ENCODE results near the gene TCL1B. TPM values are rescaled to one million over a fixed set of nuclear protein-coding genes. Genes with fewer than 3 reads are reported as not detected.

The TCL1B gene
- polyA plus RNA-seq (ENCODE audit: insufficient read length in 4 of 4): under 1 TPM; 0.32 to 0.58 (median 0.49) TPM

DNA sequence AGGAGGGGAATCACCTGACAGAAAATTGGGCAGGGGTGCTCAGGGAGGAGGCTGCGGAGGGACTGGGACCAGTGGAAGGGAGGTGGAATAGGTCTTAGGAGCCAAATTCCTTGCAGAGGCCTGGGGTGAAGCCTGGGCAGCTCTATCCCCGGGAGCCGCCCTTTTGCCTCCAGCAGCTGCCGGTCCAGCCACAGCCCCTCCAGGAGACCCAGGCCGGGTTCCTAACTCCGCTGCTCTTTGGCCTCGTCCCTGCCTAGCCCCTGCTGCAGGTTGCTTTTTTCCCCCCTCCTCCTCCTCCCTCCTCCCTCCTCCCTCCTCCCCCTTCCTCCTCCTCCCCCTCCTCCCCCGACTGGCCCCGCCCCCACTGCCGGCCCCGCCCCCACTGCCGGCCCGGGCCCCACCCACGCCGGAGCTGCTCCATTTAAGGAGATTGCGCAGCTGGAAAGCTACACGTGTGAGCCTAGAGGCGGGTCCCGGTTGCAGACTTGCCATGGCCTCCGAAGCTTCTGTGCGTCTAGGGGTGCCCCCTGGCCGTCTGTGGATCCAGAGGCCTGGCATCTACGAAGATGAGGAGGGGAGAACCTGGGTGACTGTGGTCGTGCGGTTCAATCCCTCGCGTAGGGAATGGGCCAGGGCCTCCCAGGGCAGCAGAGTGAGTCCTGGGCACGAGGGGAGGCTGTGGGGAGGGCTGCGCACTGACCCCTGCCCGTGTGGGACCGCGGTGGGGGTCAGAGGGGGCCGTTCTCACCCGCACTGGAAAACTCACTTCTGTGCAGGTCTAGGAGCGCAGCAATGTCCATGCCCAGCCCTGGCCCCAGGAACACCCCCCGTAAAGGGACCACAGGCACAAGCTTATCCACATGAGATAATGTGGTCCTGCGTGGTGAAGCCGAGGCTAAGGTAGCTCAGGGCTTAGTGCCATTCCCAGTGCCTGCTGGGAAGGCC, at the start of gene TCL1B:
TSS of gene TCL1B (plus strand) at position 449 of the 945 bp plus-strand sequence. CDS start at position 491, 42 bp downstream.
- DNase-seq (ENCODE audit: low read depth in 4 of 4, low spot score in 2 of 4): no peak

- no peak for DNase-seq (ENCODE audit: low read depth in 4 of 4, low spot score in 2 of 4)
These were observed 41.2 kb upstream of the TCL1B start for GRCh38 chr14:95644981-95645380.

DNA sequence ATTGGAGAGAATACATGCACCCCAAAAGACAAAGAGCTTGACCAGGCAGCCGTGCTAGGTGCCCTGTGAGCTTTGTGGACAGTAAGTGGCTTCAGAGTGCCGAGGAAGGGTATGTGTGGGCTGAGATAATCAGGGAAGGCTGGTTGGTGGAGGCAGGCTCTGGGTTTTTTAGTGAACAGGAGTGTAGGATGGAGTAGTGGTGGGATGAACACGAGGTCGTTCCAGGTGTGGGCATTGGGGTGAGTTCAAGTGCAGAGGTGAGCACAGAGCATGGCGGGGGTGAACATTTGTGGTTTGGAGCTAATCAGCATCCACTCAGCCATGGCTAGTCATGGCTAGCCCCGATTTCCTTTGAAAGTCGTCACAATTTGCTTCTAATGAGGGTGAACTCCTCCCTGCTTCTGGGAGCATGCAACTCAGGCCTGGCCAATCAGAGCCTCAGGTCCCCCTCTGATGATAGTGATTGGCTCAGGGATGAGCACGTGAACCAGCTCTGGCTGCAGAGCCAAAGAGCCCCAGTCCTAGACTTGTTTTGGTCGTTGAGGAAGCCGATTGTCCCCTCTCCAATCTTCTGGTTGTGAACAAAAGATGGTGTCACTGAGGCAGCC, 40.7 kb upstream of the TCL1B start:
- no peak for DNase-seq (ENCODE audit: low read depth in 4 of 4, low spot score in 2 of 4)

- no peak for DNase-seq (ENCODE audit: low read depth in 4 of 4, low spot score in 2 of 4)
These were observed 38.3 kb upstream of the TCL1B start for GRCh38 chr14:95647926-95648325.

GRCh38 chr14:95649230-95649629, 37.0 kb upstream of the TCL1B start:
- no peak for DNase-seq (ENCODE audit: low read depth in 4 of 4, low spot score in 2 of 4)

GRCh38 chr14:95651028-95651427, 35.2 kb upstream of the TCL1B start:
- no peak for DNase-seq (ENCODE audit: low read depth in 4 of 4, low spot score in 2 of 4)

GRCh38 chr14:95651821-95652583, 34.2 kb upstream of the TCL1B start:
- peak in 3 of 4 donors; percentile 51 to 72 (median 52) for DNase-seq (ENCODE audit: low read depth in 4 of 4, low spot score in 2 of 4)

DNA sequence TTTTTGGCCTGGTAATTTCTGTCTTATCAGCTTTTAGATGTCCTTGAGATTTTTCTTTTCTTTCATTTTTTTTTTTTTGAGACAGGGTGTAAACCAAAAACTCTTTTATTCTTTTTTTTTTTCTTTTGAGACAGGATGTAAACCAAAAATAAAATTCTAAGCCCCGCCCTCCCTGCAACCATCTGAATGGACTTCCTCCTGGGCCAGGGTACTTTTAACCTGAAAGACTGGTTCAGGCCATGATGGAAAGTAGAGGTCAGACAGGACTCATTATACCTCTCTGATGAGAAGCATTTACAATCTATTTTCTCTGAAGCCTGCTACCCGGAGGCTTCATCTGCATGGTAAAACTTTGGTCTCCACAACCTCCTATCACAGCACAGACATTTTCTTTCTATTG, 33.5 kb upstream of the TCL1B start:
- DNase-seq (ENCODE audit: low read depth in 4 of 4, low spot score in 2 of 4): no peak

GRCh38 chr14:95655461-95655860, 30.8 kb upstream of the TCL1B start:
- no peak for DNase-seq (ENCODE audit: low read depth in 4 of 4, low spot score in 2 of 4)

GRCh38 chr14:95656634-95657033, 29.6 kb upstream of the TCL1B start:
- no peak for DNase-seq (ENCODE audit: low read depth in 4 of 4, low spot score in 2 of 4)

- no peak for DNase-seq (ENCODE audit: low read depth in 4 of 4, low spot score in 2 of 4)
These were observed 28.8 kb upstream of the TCL1B start for GRCh38 chr14:95657454-95657853.

DNA sequence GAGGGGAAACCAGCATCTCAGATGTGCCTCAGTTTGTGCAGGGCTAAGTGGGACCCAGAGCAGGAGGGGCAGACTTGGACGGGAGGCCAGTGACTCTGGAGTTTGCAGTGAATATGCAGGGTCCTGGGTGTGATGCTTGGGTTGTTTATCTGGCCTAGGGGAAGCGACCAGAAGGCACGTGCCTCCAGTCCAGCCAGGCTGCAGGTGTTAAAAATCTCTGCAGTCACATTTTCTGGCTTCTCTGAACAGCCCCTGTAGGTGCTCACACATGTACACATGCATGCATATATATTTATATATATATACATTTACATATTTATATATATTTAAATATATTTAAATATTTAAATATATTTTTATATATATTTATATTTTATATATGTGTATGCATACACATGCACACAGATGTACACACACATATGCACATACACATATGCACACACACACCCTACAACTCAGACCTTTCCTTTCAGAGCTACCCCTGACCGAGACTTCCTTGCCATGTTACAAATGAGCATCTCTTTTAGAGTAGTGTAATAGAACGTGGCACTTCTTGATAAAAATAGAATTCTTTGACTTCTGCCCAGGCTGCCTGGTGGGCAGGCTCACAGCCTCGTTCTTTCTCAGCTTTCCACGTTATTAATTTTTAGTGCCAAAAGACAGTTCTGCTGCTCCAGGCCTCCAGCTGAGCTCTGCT, 26.8 kb upstream of the TCL1B start:
- DNase-seq (ENCODE audit: low read depth in 4 of 4, low spot score in 2 of 4): no peak

DNA sequence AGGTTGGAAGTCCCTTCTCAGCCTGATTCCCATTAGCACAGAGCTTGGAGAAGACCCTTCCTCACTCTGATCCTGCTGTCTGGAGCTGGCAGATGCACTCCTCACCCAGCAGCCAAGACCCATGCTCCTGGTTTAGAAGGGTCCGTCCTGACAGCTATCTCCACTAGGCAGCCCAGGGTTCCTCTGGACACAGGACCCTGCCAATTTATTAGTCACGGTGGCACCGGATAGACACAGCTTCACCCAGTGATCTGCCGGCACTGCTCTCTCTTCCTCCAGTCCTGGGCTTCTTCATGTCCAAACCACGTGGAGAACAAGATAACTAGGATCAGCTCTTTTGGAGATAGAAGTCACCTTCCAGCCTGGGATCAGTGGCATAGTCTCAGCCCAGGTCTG, 26.2 kb upstream of the TCL1B start:
- DNase-seq (ENCODE audit: low read depth in 4 of 4, low spot score in 2 of 4): no peak

DNA sequence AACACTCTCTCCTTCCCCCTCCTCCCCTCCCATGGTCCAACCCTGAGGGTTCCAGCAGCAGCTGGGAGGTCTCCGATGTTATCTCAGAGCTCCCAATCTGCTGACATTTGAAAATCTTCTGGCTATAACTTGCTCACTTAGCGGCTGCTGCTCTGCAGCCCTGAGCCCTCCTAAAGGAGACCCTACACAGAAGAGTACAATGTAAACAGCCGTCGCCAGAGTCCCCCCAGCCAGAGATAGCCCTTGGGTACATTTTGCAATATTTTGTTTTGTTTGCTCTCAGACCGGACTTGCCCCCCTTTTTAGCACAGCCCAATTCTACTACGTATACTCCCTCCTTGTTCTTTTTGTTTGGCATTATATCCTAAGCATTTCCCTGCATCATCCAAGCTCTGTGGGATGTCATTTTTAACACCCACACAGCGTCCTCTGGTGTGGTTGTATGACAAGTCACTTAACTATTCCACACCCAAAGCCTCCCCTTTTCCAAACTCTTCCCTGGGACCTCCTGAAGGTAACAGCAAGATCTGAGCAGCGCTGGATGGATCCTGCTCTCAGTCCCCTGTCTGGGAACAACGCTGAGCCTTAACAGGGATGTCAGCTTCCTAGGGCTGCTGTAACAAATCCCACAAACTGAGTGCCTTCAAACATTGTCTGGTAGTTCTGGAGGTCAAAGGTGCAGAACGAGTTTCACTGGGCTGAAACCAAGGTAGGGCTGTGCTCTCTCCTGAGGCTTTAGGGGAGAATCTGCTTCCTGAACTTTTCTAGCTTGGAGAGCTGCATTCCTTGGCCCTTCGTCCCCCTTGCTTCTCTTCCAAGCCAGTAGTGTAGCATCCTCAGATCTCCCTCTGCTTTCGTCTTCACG, 25.3 kb upstream of the TCL1B start:
- DNase-seq (ENCODE audit: low read depth in 4 of 4, low spot score in 2 of 4): no peak

DNA sequence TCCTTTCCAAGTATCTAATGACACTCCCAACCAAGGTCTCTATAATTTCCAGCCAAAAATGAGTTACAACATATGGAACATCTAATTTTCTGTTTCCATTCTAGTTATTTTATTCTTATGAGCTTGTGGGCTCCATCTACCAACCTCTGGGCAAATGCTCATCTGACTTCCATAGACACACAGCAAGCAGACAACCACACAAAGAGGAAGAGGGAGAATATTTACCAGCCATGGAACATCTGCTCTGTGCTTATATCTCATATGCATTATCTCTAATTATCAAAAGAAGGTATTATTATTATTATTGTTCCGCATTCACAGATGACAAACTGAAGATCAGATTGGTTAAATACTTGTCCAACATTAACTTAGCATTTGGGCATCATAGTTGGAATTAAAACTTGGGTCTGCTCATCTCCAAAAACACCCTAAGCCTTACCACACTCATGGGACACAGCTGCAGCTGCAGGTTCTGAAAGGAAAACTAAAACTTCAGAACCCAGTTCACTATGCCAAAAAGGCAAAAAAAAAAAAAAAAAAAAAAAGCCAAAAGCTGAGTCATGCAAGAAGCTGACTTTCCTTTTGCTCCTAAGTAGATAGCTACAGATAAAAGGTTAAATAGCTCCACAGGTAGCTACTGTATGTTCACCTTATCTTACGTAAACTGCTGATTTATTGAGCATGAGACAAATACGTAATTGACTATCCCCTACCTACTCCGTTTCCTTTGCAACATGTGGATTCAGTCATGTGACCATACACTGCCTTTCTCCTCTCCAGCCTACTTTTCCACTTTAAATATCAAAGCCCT, 23.6 kb upstream of the TCL1B start:
- DNase-seq (ENCODE audit: low read depth in 4 of 4, low spot score in 2 of 4): no peak

- DNase-seq (ENCODE audit: low read depth in 4 of 4, low spot score in 2 of 4): no peak
These were observed 22.9 kb upstream of the TCL1B start for GRCh38 chr14:95663226-95663797.

- no peak for DNase-seq (ENCODE audit: low read depth in 4 of 4, low spot score in 2 of 4)
These were observed 22.2 kb upstream of the TCL1B start for GRCh38 chr14:95664066-95664465.

- DNase-seq (ENCODE audit: low read depth in 4 of 4, low spot score in 2 of 4): no peak
These were observed 21.7 kb upstream of the TCL1B start for GRCh38 chr14:95664546-95664945.

Measured in left renal cortex interstitium (tissue), 4 donors.